CD4-positive, alpha-beta T cell treated with Interleukin-4 for 4 hours (primary cell): ENCODE measurements around the gene BCAP31.
"Not testable (repeated sequence)": the region's sequence is repeated elsewhere in the genome, so short reads cannot be mapped to it uniquely, and the experiment has no call there.

Source experiments
- DNase-seq: peaks from one replicate; pipeline ENCODE4 v3.0.0-alpha.2; 2020

BCAP31 gene

GRCh38 chrX:153692611-153693156 lies 31.5 kb downstream of the BCAP31 start:
- no peak for DNase-seq

- DNase-seq: no peak
These were observed 32.2 kb downstream of the BCAP31 start for GRCh38 chrX:153692003-153692402.

- DNase-seq: not testable (repeated sequence)
These were observed 33.0 kb downstream of the BCAP31 start for GRCh38 chrX:153691032-153691827.

GRCh38 chrX:153690466-153690865 lies 33.7 kb downstream of the BCAP31 start:
- DNase-seq: no peak

GRCh38 chrX:153689654-153690465 lies 34.3 kb downstream of the BCAP31 start:
- no peak for DNase-seq

GRCh38 chrX:153688911-153689590 lies 35.1 kb downstream of the BCAP31 start:
- DNase-seq: no peak

GRCh38 chrX:153688506-153688905 lies 35.7 kb downstream of the BCAP31 start:
- DNase-seq: no peak

GRCh38 chrX:153688071-153688470 lies 36.1 kb downstream of the BCAP31 start:
- DNase-seq: no peak

GRCh38 chrX:153687121-153688039 lies 36.8 kb downstream of the BCAP31 start, which contains the start of gene SLC6A8:
Gene SLC6A8 (plus strand): TSS chrX:153687926. CDS start chrX:153688575, 649 bp downstream.
- peak; percentile 15 for DNase-seq

GRCh38 chrX:153686711-153687110 lies 37.5 kb downstream of the BCAP31 start:
- DNase-seq: no peak

GRCh38 chrX:153685751-153686696 lies 38.2 kb downstream of the BCAP31 start:
- no peak for DNase-seq

GRCh38 chrX:153685156-153685536 lies 39.0 kb downstream of the BCAP31 start:
- no peak for DNase-seq

- DNase-seq: no peak
These were observed 39.6 kb downstream of the BCAP31 start for GRCh38 chrX:153684467-153685155.

GRCh38 chrX:153683486-153683885 lies 40.7 kb downstream of the BCAP31 start:
- DNase-seq: not testable (repeated sequence)

GRCh38 chrX:153681175-153681574 lies 43.0 kb downstream of the BCAP31 start:
- DNase-seq: no peak

- no peak for DNase-seq
These were observed 49.9 kb downstream of the BCAP31 start for GRCh38 chrX:153674219-153674851.

GRCh38 chrX:153673428-153674218 lies 50.6 kb downstream of the BCAP31 start, which contains the start of gene PNCK:
Gene PNCK (minus strand): TSS chrX:153673813. CDS start chrX:153673076, 737 bp downstream.
- DNase-seq: no peak
